IMR-90 (cell line): Measurements from ENCODE around the gene SHROOM3. TPM values are rescaled to one million over a fixed set of nuclear protein-coding genes. Genes with fewer than 3 reads are reported as not detected.

Experiments used
- RFX5 ChIP-seq: IDR thresholded peaks from 2 replicates; pipeline ENCODE4 v1.8.0; 2012; ENCODE audit warnings: low read depth, mild to moderate bottlenecking, low read length, moderate library complexity
- polyA plus RNA-seq, 3 experiments: library from polyadenylated mRNA; depleted of rRNA; stranded (reverse); fragments of >200 nt; gene quantifications; 2 replicates each; pipeline ENCODE4 v1.2.3, GENCODE V29; 2012; ENCODE audit warnings: low replicate concordance in 1 of 3
- total RNA-seq: library from RNA; depleted of rRNA; stranded (reverse); fragments of >200 nt; gene quantifications from 2 replicates; pipeline ENCODE4 v1.2.3, GENCODE V29; 2012
- TF ChIP-seq, protein P1 (sequence below): conservative IDR thresholded peaks from 2 replicates; pipeline ENCODE4 v1.5.1; 2012; ENCODE audit warnings: mild to moderate bottlenecking, low read depth, low read length, improper control_type of control experiment

Gene SHROOM3
- total and polyA plus RNA-seq, 2 of the 4 experiments (the other 2 are of a cell fraction), result 10.8 to 19.5 TPM

DNA sequence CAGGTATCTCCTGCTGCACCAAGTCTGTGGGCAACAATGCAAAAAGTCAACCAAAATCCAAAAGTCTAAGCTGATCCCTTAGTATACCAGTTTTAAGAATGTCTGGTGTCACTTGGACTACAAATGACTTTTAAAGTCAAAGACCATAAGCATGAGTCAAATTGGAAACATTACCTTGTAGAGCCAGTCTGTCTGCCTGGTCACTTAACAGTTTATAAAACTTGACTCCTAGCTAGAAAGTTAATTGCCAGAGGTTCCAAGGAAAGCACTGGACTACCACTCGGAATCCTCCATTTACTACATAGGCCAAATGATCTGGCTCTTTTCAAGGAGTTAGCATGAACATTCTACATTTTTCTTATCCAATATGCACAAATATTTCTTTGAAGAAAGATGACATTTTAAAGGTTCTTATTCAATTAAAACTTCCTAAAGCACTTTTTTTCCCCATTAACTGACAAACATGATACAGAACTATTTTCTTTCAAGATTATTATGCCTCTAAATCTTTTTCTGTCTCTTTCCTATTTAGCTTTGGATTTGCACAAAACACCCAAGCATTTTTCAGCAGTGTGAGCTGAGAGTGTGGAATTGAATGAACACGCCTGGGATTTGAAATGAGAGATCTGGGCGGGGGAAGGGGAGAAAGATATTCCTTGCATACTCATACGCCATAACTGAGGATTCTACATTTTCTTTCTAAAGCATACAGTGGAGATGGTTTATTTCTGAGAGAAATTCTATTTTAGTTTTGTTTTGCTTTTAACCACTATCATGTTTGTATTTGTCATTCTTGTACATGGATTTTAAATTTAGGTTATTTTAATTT is 188.4 kb downstream of the SHROOM3 start (continued):
- TF ChIP-seq, protein P1, sequence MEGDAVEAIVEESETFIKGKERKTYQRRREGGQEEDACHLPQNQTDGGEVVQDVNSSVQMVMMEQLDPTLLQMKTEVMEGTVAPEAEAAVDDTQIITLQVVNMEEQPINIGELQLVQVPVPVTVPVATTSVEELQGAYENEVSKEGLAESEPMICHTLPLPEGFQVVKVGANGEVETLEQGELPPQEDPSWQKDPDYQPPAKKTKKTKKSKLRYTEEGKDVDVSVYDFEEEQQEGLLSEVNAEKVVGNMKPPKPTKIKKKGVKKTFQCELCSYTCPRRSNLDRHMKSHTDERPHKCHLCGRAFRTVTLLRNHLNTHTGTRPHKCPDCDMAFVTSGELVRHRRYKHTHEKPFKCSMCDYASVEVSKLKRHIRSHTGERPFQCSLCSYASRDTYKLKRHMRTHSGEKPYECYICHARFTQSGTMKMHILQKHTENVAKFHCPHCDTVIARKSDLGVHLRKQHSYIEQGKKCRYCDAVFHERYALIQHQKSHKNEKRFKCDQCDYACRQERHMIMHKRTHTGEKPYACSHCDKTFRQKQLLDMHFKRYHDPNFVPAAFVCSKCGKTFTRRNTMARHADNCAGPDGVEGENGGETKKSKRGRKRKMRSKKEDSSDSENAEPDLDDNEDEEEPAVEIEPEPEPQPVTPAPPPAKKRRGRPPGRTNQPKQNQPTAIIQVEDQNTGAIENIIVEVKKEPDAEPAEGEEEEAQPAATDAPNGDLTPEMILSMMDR, result no peak
- TF ChIP-seq RFX5, result no peak
